ENCODE measurements around the gene URB1. TPM values are rescaled to one million over a fixed set of nuclear protein-coding genes. Genes with fewer than 3 reads are reported as not detected.

Gene URB1
- total RNA-seq, 4 donors from 2014 or later = 6.4 to 8.7 (median 7.3) TPM

- H3K4me1 ChIP-seq = peaks cover 0 to 13% (median 7%) of the 10 kb centered on the region in 4 donors
- H3K36me3 ChIP-seq = peaks cover 0 to 14% (median 6%) of the 10 kb centered on the region in 4 donors
- in situ Hi-C loops (cut with MboI; ENCODE audit: low pct_ligation_motif_present in 1 of 4, low pct_unique_long_range_greater_than_20kb in 1 of 4, low sequenced_read_pairs in 3 of 4) (no loop called here), intact Hi-C loops (cut with DNase I; ENCODE audit: low total_unique reads) (no loop called here)
- WGBS, 2 donors (ENCODE audit: low coverage in 1 of 2) = 56 to 61% methylated on average over 5 to 7 of the region's 7 CpGs
- H3K27ac ChIP-seq = peak overlapping the region; percentile 35 to 69 (median 56)
- no peaks in the 10 kb centered on the region for H3K9me3 ChIP-seq
- H3K4me3 ChIP-seq = no peak overlapping the region
- TF ChIP-seq EP300 (IDR thresholded peaks at IDR 0.05; ENCODE audit: low read depth) (no peak), POLR2A (IDR thresholded peaks at IDR 0.05) (no peak), POLR2AphosphoS5 (IDR thresholded peaks at IDR 0.05) (no peak)
- TF ChIP-seq, protein P1, sequence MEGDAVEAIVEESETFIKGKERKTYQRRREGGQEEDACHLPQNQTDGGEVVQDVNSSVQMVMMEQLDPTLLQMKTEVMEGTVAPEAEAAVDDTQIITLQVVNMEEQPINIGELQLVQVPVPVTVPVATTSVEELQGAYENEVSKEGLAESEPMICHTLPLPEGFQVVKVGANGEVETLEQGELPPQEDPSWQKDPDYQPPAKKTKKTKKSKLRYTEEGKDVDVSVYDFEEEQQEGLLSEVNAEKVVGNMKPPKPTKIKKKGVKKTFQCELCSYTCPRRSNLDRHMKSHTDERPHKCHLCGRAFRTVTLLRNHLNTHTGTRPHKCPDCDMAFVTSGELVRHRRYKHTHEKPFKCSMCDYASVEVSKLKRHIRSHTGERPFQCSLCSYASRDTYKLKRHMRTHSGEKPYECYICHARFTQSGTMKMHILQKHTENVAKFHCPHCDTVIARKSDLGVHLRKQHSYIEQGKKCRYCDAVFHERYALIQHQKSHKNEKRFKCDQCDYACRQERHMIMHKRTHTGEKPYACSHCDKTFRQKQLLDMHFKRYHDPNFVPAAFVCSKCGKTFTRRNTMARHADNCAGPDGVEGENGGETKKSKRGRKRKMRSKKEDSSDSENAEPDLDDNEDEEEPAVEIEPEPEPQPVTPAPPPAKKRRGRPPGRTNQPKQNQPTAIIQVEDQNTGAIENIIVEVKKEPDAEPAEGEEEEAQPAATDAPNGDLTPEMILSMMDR (IDR thresholded peaks at IDR 0.05) = no peak
- no peaks in the 10 kb centered on the region for H3K27me3 ChIP-seq
- DNase-seq = peak; percentile 63
Measured at GRCh38 chr21:32364387-32364786, 28.4 kb downstream of the URB1 start.

DNA sequence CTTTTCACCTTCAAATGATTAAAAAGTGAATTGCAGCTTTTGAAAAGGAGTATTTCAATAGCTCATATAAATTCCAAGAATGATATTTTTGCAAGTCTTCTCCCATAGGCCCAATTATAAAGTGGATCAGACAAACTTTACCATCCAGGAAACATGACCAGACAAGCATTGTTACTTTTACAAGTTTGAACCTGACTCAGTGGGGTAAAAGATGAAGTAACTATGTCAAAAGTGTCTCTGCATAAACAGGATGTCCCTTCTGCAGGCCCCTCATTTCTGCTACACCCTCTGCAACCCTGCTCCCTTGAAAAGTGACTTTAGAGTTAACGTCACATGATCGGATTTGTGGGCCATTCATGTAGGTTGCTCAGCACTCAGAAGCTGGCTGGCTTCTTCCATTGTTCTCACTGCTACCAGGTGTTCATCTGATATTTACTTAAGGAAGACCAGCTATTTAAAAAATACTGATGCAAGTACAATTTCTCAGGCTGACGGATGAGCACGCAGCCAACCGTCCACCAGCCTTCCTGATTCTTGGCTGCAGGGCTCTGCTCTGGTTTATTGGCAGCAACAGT is 32.3 kb downstream of the URB1 start:
- intact Hi-C loops (cut with DNase I; ENCODE audit: low total_unique reads) (no loop called here), in situ Hi-C loops (cut with MboI; ENCODE audit: low pct_ligation_motif_present in 1 of 4, low pct_unique_long_range_greater_than_20kb in 1 of 4, low sequenced_read_pairs in 3 of 4) (no loop called here)
- no peak for TF ChIP-seq POLR2A (IDR thresholded peaks at IDR 0.05)
- TF ChIP-seq EP300 (IDR thresholded peaks at IDR 0.05; ENCODE audit: low read depth) = no peak
- no peak for TF ChIP-seq POLR2AphosphoS5 (IDR thresholded peaks at IDR 0.05)
- TF ChIP-seq, protein P1 (IDR thresholded peaks at IDR 0.05) = no peak
- Histone ChIP-seq H3K9me3 (no peaks in the 10 kb centered on the region), H3K27ac (no peak overlapping the region), H3K27me3 (no peaks in the 10 kb centered on the region), H3K4me3 (no peak overlapping the region), H3K4me1 (peaks cover 0 to 13% (median 7%) of the 10 kb centered on the region in 4 donors), H3K36me3 (peaks cover 0 to 42% (median 15%) of the 10 kb centered on the region in 4 donors)
- no peak for DNase-seq
- WGBS, 2 donors (ENCODE audit: low coverage in 1 of 2) = 78 to 94% methylated on average over 3 to 5 of the region's 5 CpGs

- no peak for DNase-seq
- in situ Hi-C loops (cut with MboI; ENCODE audit: low pct_ligation_motif_present in 1 of 4, low pct_unique_long_range_greater_than_20kb in 1 of 4, low sequenced_read_pairs in 3 of 4) = no loop called here
Measured at GRCh38 chr21:32359719-32360260, 33.0 kb downstream of the URB1 start.

GRCh38 chr21:32356874-32357395 is 35.9 kb downstream of the URB1 start:
- Histone ChIP-seq H3K9me3 (no peaks in the 10 kb centered on the region), H3K4me3 (no peak overlapping the region), H3K4me1 (no peaks in the 10 kb centered on the region), H3K36me3 (peaks cover 0 to 77% (median 29%) of the 10 kb centered on the region in 4 donors), H3K27me3 (no peaks in the 10 kb centered on the region), H3K27ac (no peak overlapping the region)
- in situ Hi-C loops (cut with MboI; ENCODE audit: low pct_ligation_motif_present in 1 of 4, low pct_unique_long_range_greater_than_20kb in 1 of 4, low sequenced_read_pairs in 3 of 4) (no loop called here), intact Hi-C loops (cut with DNase I; ENCODE audit: low total_unique reads) (no loop called here)
- no peak for DNase-seq
- WGBS, 2 donors (ENCODE audit: low coverage in 1 of 2) = 97 to 100% methylated on average over 1 of the region's 1 CpG
- TF ChIP-seq, protein P1 (IDR thresholded peaks at IDR 0.05) = no peak
- TF ChIP-seq POLR2A (IDR thresholded peaks at IDR 0.05) (no peak), EP300 (IDR thresholded peaks at IDR 0.05; ENCODE audit: low read depth) (no peak), POLR2AphosphoS5 (IDR thresholded peaks at IDR 0.05) (no peak)

More at GRCh38 chr21:32359719-32360260, 33.0 kb downstream of the URB1 start:
- 68 to 78% methylated on average over 7 of the region's 7 CpGs for WGBS, 2 donors (ENCODE audit: low coverage in 1 of 2)
- Histone ChIP-seq H3K27me3 (no peaks in the 10 kb centered on the region), H3K4me3 (no peak overlapping the region), H3K9me3 (no peaks in the 10 kb centered on the region), H3K36me3 (peaks cover 0 to 49% (median 19%) of the 10 kb centered on the region in 4 donors), H3K4me1 (peaks cover 0 to 9% (median 5%) of the 10 kb centered on the region in 4 donors), H3K27ac (no peak overlapping the region)
- intact Hi-C loops (cut with DNase I; ENCODE audit: low total_unique reads) = no loop called here
- no peak for TF ChIP-seq EP300 (IDR thresholded peaks at IDR 0.05; ENCODE audit: low read depth)
- no peak for TF ChIP-seq POLR2A (IDR thresholded peaks at IDR 0.05)
- TF ChIP-seq, protein P1 (IDR thresholded peaks at IDR 0.05) = no peak
- TF ChIP-seq POLR2AphosphoS5 (IDR thresholded peaks at IDR 0.05) = no peak

Measured in transverse colon (tissue), 4 donors.